Loucy (cell line): ENCODE results near the gene ERICH6.

ENCODE experiments used
- H2AFZ ChIP-seq: fragments of 200-600 bp; sonication (generic); 2 replicates; pipeline ENCODE4 v1.6.0; 2016; ENCODE audit warnings: antibody characterized with exemption, mild to moderate bottlenecking, low read length, moderate library complexity
- H3F3A ChIP-seq: fragments of 200-600 bp; 2 replicates; pipeline ENCODE4 v1.6.0; 2016; ENCODE audit warnings: antibody characterized with exemption, low read depth, mild to moderate bottlenecking
- H3K27me3 ChIP-seq: fragments of 200-600 bp; sonication (generic); 2 replicates; pipeline ENCODE4 v1.6.1; 2014; ENCODE audit warnings: low read length, mild to moderate bottlenecking; ENCODE audit not compliant: insufficient read depth, poor library complexity, severe bottlenecking
- H3K36me3 ChIP-seq: fragments of 200-600 bp; sonication (generic); 2 replicates; pipeline ENCODE4 v1.6.1; 2016; ENCODE audit warnings: low read length; ENCODE audit not compliant: insufficient read depth
- H3K4me1 ChIP-seq: fragments of 200-600 bp; sonication (generic); 2 replicates; pipeline ENCODE4 v1.5.1; 2014; ENCODE audit warnings: low read length, mild to moderate bottlenecking; ENCODE audit not compliant: insufficient read depth, poor library complexity, severe bottlenecking
- H3K4me2 ChIP-seq: fragments of 200-600 bp; sonication (generic); 2 replicates; pipeline ENCODE4 v1.6.0; 2014; ENCODE audit warnings: antibody characterized with exemption, low read length, low read depth, mild to moderate bottlenecking; ENCODE audit not compliant: poor library complexity, severe bottlenecking
- H3K4me3 ChIP-seq: fragments of 200-600 bp; sonication (generic); 2 replicates; pipeline ENCODE4 v1.5.1; 2014; ENCODE audit warnings: low read length, mild to moderate bottlenecking, mixed read lengths; ENCODE audit not compliant: poor library complexity, severe bottlenecking
- H3K79me2 ChIP-seq: fragments of 200-600 bp; sonication (generic); 2 replicates; pipeline ENCODE4 v1.6.1; 2014; ENCODE audit warnings: low read length; ENCODE audit not compliant: insufficient read depth
- H3K9ac ChIP-seq: fragments of 200-600 bp; sonication (generic); 2 replicates; pipeline ENCODE4 v1.6.0; 2014; ENCODE audit warnings: mild to moderate bottlenecking, low read depth, low read length, moderate library complexity; ENCODE audit not compliant: poor library complexity, severe bottlenecking
- H3K9me2 ChIP-seq: fragments of 200-600 bp; sonication (generic); replicated peaks from 2 replicates; pipeline ENCODE4 v1.6.1; 2016; ENCODE audit warnings: low read depth, low read length, mixed read lengths
- H3K9me3 ChIP-seq: fragments of 200-600 bp; sonication (generic); 2 replicates; pipeline ENCODE4 v1.6.1; 2014; ENCODE audit warnings: mild to moderate bottlenecking, antibody characterized with exemption, low read length, low read depth; ENCODE audit not compliant: insufficient read depth
- H4K20me1 ChIP-seq: fragments of 200-600 bp; sonication (generic); 2 replicates; pipeline ENCODE4 v1.6.0; 2014; ENCODE audit warnings: antibody characterized with exemption, low read length, mild to moderate bottlenecking; ENCODE audit not compliant: insufficient read depth, poor library complexity, severe bottlenecking
- CTCF ChIP-seq: fragments of 200-600 bp; sonication (generic); conservative IDR thresholded peaks from 2 replicates; pipeline ENCODE4 v1.5.1; 2014; ENCODE audit warnings: mild to moderate bottlenecking, antibody characterized with exemption, low read length
- EZH2phosphoT487 ChIP-seq: fragments of 200-600 bp; IDR thresholded peaks from 2 replicates; pipeline ENCODE4 v1.6.1; 2018; ENCODE audit warnings: antibody characterized with exemption, mild to moderate bottlenecking, moderate library complexity, borderline replicate concordance

The ERICH6 gene

GRCh38 chr3:150741497-150742140, 37.9 kb upstream of the ERICH6 start:
- H3K4me1 ChIP-seq, result no peaks in the 10 kb centered on the region
- peaks cover 8% of the 10 kb centered on the region for H4K20me1 ChIP-seq
- H3K9me3 ChIP-seq, result no peaks in the 10 kb centered on the region
- H3K9me2 ChIP-seq, result no peaks in the 10 kb centered on the region
- TF ChIP-seq EZH2phosphoT487 (no peak), CTCF (no peak)
- H2AFZ ChIP-seq, result no peak overlapping the region
- H3K9ac ChIP-seq, result no peak overlapping the region
- H3K4me2 ChIP-seq, result no peak overlapping the region
- H3K27me3 ChIP-seq, result no peaks in the 10 kb centered on the region
- peaks cover 43% of the 10 kb centered on the region for H3K79me2 ChIP-seq
- H3F3A ChIP-seq, result no peaks in the 10 kb centered on the region
- peaks cover 23% of the 10 kb centered on the region; the same call in 1 of the 2 replicates for H3K36me3 ChIP-seq
- no peak overlapping the region for H3K4me3 ChIP-seq

GRCh38 chr3:150740733-150741496, 37.2 kb upstream of the ERICH6 start:
- H3K9me3 ChIP-seq, result no peaks in the 10 kb centered on the region
- TF ChIP-seq CTCF (no peak), EZH2phosphoT487 (no peak)
- H3K9ac ChIP-seq, result no peak overlapping the region
- H3K79me2 ChIP-seq, result peaks cover 36% of the 10 kb centered on the region
- no peaks in the 10 kb centered on the region for H3F3A ChIP-seq
- peaks cover 8% of the 10 kb centered on the region for H4K20me1 ChIP-seq
- H3K36me3 ChIP-seq, result peaks cover 23% of the 10 kb centered on the region; the same call in 1 of the 2 replicates
- H3K4me1 ChIP-seq, result no peaks in the 10 kb centered on the region
- no peaks in the 10 kb centered on the region for H3K27me3 ChIP-seq
- H3K4me3 ChIP-seq, result no peak overlapping the region
- no peaks in the 10 kb centered on the region for H3K9me2 ChIP-seq
- H3K4me2 ChIP-seq, result no peak overlapping the region
- no peak overlapping the region for H2AFZ ChIP-seq

GRCh38 chr3:150739877-150740645, 36.3 kb upstream of the ERICH6 start:
- no peak overlapping the region for H2AFZ ChIP-seq
- H3K36me3 ChIP-seq, result peaks cover 23% of the 10 kb centered on the region; the same call in 1 of the 2 replicates
- H3K9me2 ChIP-seq, result no peaks in the 10 kb centered on the region
- H4K20me1 ChIP-seq, result peaks cover 8% of the 10 kb centered on the region
- no peaks in the 10 kb centered on the region for H3F3A ChIP-seq
- no peak overlapping the region for H3K4me3 ChIP-seq
- H3K4me1 ChIP-seq, result no peaks in the 10 kb centered on the region
- H3K27me3 ChIP-seq, result no peaks in the 10 kb centered on the region
- H3K9ac ChIP-seq, result no peak overlapping the region
- H3K9me3 ChIP-seq, result no peaks in the 10 kb centered on the region
- TF ChIP-seq EZH2phosphoT487, result no peak
- TF ChIP-seq CTCF, result no peak
- peaks cover 30% of the 10 kb centered on the region for H3K79me2 ChIP-seq
- H3K4me2 ChIP-seq, result no peak overlapping the region
